ENCODE results near the gene TNFRSF8.

Gene TNFRSF8

DNA sequence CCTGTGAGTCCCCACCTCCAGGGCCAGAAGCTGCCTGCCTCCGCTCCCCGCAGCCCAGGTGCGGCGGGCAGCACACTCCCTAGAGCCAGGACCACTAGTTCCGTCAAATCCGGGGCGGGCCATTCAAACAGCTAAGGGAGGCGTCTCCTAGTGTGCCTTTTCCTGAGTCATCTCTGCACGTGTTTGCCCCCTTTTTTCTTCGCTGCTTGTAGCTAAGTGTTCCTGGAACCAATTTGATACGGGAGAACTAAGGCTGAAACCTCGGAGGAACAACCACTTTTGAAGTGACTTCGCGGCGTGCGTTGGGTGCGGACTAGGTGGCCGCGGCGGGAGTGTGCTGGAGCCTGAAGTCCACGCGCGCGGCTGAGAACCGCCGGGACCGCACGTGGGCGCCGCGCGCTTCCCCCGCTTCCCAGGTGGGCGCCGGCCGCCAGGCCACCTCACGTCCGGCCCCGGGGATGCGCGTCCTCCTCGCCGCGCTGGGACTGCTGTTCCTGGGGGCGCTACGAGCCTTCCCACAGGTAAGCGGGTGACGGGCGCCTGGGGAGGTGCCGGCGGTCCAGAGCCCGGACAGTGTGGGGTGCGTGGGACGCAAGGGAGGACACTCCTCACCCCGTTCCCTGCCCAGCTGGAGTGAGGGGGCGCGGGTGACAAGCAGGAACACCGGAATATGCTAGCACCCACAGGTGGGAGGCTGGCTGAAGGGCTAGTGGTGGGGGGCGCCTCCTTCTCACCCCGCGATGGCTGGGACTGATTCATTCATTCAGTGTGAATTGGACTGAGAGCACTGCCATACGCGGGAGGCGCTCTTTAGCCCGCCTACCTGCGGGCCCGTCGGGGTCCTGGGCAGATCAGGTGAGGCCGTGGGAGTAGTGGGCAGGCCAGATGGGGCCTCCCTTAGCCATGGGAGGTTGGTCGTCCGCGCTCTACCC is at the start of gene TNFRSF8:
Gene TNFRSF8 (plus strand): TSS at position 163 of the 932 bp plus-strand sequence. CDS start 296 bp downstream, at position 459.
- DNase-seq, result peak; percentile 17 to 23
- TF ChIP-seq GATA1 (IDR thresholded peaks at IDR 0.05; ENCODE audit: low read depth, low read length), result no peak
- TF ChIP-seq POLR2A (IDR thresholded peaks at IDR 0.05; ENCODE audit: low read length), result no peak

DNA sequence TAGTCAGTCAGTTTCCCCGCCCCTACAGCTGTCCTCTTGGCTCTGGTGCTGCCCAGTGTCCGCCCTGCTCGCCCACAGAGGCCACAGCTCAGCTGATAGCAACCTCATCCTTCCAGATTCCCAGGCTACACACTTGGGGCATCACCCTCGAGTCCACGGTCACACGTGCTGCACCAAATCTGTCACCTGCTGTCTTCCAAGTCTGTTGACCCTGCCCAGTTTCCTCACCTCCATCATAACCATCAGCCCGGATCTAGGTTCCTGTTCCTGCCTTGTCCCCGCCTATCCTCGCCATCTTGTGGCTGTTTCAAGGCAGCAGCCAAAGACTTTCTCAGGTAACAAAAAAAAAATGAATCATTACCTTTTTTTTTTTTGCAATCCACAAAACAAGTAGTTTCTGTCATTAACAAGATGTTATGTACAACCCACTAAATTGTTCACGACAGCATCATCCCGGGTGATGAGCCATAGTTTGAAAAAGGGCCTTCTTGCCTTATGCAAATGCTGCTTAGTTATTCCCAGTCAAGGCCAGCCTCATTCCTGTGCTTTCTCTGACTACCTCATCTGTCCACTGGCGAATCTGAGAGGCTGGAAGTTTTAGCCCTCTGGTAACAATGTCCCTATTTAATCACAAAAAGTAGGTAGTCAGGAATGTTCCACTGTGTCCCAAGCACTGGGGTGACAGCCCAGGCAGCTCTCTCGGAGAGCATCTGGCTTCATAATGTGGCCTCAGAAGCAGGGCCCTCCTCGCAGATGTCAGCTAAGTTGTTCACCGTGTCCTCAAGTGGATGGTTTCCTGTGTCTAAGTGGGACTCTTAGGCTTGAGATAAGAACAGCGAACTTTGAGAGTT is 48.7 kb upstream of the TNFRSF8 start:
- no peak for DNase-seq
- TF ChIP-seq GATA1 (IDR thresholded peaks at IDR 0.05; ENCODE audit: low read depth, low read length), result no peak

DNA sequence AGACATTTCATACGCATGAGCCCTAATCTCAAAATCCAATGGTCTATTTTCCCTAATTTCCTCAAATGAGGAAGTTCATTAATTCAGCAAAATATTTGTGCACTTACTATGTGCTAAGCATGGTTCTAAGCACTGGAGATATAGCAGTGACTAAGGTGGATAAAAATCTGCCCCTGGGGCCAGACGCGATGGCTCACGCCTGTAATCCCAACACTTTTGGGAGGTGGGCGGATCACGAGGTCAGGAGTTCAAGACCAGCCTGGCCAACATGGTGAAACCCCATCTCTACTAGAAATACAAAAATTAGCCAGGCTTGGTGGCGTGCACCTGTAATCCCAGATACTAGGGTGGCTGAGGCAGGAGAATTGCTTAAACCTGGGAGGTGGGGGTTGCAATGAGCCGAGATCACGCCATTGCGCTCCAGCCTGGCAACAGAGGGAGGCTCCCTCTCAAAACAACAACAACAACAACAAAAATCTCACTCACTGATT is 48.1 kb upstream of the TNFRSF8 start:
- peak; percentile 23 to 37 for DNase-seq
- TF ChIP-seq POLR2A (IDR thresholded peaks at IDR 0.05; ENCODE audit: low read length), result no peak
- TF ChIP-seq GATA1 (IDR thresholded peaks at IDR 0.05; ENCODE audit: low read depth, low read length), result no peak

DNA sequence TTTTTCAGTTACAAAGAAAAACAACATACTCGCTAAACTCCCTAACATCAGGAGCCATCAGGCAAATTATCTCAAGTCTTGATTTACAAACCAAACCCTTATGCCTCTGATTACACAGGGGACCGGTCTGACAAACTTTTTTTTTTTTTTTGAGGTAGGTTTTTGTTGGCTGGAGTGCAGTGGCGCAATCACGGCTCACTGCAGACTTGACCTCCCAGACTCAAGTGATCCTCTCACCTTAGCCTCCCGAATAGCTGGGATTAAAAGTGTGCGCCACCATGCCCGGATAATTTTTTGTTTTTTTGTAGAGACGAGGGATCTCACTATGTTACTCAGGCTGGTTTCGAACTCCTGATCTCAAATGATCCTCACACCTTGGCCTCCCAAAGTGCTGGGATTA is 47.6 kb upstream of the TNFRSF8 start:
- no peak for DNase-seq
- TF ChIP-seq POLR2A (IDR thresholded peaks at IDR 0.05; ENCODE audit: low read length) (no peak), GATA1 (IDR thresholded peaks at IDR 0.05; ENCODE audit: low read depth, low read length) (no peak)

DNA sequence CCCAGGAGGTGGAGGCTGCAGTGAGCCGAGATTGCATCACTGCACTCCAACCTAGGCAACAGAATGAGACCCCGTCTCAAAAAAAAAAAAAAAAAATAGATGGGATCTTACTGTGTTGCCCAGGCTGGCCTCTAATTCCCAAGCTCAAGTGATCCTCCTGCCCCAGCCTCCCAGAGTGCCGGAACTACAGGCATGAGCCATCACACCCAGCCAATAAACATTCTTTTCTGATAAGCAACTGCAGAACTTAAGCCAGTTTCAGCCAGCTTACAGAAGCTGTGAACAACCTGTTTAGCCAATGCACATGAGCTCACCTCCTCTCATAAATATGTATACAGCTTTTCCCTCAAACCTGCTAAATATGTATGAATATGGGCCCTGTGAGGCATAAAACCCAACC is 46.9 kb upstream of the TNFRSF8 start:
- peak in 1 of 2 experiments; percentile 25 for DNase-seq

DNA sequence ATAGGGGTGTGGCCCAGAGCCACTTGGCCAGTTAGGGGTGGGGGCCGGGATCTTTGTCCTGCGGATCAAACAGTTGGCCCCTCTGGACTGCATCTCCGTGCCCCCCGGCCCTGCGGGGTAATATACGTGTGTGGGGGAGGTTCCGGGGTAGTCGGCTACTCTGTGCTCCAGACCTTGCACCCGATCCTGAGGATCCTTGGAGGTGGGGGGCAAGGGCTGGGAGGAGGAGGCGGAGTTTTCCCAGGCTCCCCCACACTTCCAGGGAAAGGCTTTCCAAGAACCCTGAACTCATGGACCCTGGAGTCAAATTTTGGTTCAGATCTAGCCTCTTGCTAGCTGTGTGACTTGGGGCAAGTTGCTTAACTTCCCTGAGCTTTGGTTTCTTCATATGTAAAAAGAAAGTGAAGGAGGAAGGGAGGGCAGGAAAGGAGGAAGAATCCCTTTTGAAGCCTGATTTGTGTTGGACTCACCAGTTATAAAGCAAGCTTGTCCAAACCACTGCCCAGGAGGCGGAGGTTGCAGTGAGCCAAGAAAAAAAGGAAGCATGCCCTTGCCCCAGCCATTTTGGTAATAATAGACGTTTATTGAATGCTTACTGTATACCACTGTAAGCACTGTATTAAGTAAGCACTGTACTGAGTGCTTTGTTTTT is 43.1 kb upstream of the TNFRSF8 start:
- TF ChIP-seq GATA1 (IDR thresholded peaks at IDR 0.05; ENCODE audit: low read depth, low read length), result no peak
- TF ChIP-seq POLR2A (IDR thresholded peaks at IDR 0.05; ENCODE audit: low read length), result no peak
- DNase-seq, result peak in 1 of 2 experiments; percentile 50

More for the DNA sequence above, 46.9 kb upstream of the TNFRSF8 start:
- TF ChIP-seq GATA1 (IDR thresholded peaks at IDR 0.05; ENCODE audit: low read depth, low read length) (no peak), POLR2A (IDR thresholded peaks at IDR 0.05; ENCODE audit: low read length) (no peak)

DNA sequence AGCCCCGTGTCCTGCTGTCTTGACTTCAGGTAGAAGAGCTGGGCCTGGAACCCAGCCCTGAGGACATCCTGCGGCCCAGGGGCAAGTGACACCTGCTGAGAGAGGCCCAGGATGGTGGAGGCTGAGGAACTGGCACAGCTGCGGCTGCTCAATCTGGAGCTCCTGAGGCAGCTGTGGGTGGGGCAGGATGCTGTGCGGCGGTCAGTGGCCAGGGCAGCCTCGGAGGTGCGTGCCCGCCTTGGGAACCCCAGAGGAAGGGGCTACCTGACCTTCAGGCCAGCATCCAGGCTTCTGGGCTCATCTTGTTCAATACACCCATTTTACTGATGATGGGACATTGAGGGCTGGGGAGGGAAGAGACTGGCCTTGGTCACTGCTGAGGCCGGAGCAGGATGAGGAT is 41.5 kb upstream of the TNFRSF8 start:
- no peak for TF ChIP-seq POLR2A (IDR thresholded peaks at IDR 0.05; ENCODE audit: low read length)
- DNase-seq, result no peak

DNA sequence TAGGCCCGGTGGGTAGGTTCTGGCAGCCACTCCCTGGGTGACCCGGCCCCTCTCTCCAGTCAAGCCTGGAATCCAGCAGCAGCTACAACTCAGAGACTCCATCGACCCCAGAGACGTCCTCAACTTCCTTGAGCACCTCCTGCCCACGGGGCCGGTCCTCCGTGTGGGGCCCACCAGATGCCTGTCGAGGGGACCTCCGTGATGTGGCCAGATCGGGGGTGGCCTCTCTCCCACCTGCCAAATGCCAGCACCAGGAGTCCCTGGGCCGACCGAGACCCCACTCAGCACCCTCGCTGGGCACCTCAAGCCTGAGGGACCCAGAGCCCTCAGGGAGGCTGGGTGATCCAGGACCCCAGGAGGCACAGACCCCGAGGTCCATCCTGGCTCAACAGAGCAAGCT is 41.1 kb upstream of the TNFRSF8 start:
- no peak for TF ChIP-seq POLR2A (IDR thresholded peaks at IDR 0.05; ENCODE audit: low read length)
- no peak for TF ChIP-seq GATA1 (IDR thresholded peaks at IDR 0.05; ENCODE audit: low read depth, low read length)
- no peak for DNase-seq

DNA sequence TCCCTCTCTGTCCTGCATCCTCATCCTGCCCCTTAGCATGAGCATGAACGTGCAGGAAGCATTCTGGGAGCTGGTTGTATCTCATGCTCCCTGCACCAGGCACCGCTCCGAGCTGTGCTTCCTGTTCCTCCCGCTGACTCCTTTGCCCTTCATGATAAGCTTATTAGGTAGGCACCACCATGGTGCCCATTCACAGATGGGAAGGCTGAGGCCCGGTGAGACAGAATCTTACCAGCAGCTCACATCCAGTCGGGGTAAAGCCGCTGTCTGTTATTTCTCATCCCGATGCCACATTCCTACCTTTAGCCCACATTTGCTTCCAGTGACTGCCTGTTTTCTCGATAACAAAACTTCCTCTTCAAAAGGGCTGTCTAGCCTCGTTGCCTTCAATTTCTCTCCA is 36.5 kb upstream of the TNFRSF8 start:
- no peak for DNase-seq
- no peak for TF ChIP-seq POLR2A (IDR thresholded peaks at IDR 0.05; ENCODE audit: low read length)
- no peak for TF ChIP-seq GATA1 (IDR thresholded peaks at IDR 0.05; ENCODE audit: low read depth, low read length)

DNA sequence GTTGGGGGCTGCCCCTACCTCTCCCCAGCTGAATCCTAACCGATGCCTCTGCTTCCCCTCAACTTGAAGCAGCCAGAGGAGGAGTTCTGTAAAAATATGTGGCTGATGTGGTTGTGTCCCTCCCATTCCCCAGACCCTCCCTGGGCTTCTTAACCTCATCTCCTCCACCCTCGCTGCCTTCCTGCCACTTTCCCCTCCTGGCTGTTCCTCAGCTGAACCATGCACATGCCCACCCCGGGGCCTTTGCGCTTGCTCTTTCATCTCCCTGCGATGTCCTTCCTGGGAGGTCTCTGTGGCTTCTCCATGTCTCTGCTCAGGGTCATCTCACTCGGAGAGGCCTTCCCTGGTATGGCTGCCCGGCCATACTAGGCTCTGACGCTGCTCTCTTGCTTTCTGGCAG is 34.9 kb upstream of the TNFRSF8 start:
- TF ChIP-seq GATA1 (IDR thresholded peaks at IDR 0.05; ENCODE audit: low read depth, low read length) (no peak), POLR2A (IDR thresholded peaks at IDR 0.05; ENCODE audit: low read length) (no peak)
- DNase-seq, result no peak

DNA sequence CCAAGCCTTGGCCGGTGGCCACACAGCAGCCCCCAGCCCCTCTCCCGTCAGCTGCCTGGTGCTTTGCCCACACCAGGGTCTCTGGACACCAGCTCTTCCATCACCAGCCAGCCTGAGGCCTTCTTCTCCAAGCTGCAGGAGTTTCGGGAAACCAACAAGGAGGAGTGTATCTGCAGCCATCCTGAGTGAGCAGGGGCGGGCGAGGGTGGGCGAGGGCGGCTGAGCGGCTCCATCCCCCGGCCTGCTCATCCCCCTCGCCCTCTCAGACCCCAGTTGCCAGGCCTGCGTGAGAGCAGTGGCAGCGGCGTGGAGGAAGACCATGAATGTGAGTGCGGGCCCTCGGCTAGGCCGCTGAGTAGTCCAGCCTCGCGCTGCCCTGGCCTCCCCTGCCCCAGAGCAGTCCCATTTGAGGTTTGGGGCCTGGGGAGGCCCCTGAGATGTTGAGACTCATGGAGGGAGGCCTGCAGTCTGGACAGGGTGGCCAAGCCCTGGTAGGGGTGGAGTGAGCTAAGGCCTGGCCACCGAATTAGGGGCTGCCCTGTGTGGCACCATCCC is 34.1 kb upstream of the TNFRSF8 start:
- no peak for DNase-seq
- TF ChIP-seq GATA1 (IDR thresholded peaks at IDR 0.05; ENCODE audit: low read depth, low read length), result no peak
- no peak for TF ChIP-seq POLR2A (IDR thresholded peaks at IDR 0.05; ENCODE audit: low read length)

DNA sequence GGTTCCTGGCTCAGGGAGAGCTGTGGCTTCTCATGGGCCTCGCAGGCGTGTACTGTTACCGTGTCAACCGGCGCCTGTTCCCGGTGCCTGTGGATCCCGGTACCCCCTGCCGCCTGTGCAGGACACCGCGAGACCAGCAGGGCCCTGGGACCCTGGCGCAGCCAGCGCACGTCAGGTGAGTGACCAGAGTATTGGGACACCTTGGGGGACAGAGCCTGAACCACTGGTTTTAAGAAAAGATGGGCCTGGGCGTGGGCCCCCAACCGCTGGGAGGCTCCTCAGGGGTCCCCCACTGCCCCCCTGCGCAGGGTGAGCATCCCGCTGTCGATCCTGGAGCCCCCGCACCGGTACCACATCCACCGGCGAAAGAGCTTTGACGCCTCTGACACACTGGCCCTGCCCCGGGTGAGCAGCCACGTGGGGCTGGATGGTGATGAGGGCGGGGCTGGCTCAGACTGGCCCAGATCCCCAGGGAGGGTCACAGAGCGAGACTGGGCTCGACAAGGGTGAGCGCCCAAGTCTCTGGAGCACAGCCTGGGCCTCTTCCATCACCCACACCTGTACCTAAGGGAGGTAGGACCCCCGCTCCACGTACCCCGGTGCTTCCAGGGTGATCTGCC is 33.3 kb upstream of the TNFRSF8 start:
- TF ChIP-seq GATA1 (IDR thresholded peaks at IDR 0.05; ENCODE audit: low read depth, low read length) (no peak), POLR2A (IDR thresholded peaks at IDR 0.05; ENCODE audit: low read length) (no peak)
- no peak for DNase-seq

All from erythroblast (primary cell).